ENCODE data around the gene CD9. TPM values are rescaled to one million over a fixed set of nuclear protein-coding genes. Genes with fewer than 3 reads are reported as not detected.
A peak's percentile ranks its signal among the peaks of the same experiment; 100 is the strongest.

Gene CD9
- total and polyA plus RNA-seq, 2 experiments from 2014 or later, result 14.7 to 15.8 TPM

- Histone ChIP-seq H3K4me1 (ENCODE audit: low read depth) (peaks cover 4% of the 10 kb centered on the region), H3K4me3 (peak overlapping the region; percentile 41), H3K27me3 (peaks cover 7% of the 10 kb centered on the region), H3K27ac (no peak overlapping the region), H3K36me3 (no peaks in the 10 kb centered on the region), H3K9me3 (ENCODE audit: low read depth) (no peaks in the 10 kb centered on the region)
- TF ChIP-seq, protein P1, sequence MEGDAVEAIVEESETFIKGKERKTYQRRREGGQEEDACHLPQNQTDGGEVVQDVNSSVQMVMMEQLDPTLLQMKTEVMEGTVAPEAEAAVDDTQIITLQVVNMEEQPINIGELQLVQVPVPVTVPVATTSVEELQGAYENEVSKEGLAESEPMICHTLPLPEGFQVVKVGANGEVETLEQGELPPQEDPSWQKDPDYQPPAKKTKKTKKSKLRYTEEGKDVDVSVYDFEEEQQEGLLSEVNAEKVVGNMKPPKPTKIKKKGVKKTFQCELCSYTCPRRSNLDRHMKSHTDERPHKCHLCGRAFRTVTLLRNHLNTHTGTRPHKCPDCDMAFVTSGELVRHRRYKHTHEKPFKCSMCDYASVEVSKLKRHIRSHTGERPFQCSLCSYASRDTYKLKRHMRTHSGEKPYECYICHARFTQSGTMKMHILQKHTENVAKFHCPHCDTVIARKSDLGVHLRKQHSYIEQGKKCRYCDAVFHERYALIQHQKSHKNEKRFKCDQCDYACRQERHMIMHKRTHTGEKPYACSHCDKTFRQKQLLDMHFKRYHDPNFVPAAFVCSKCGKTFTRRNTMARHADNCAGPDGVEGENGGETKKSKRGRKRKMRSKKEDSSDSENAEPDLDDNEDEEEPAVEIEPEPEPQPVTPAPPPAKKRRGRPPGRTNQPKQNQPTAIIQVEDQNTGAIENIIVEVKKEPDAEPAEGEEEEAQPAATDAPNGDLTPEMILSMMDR (IDR thresholded peaks at IDR 0.05; ENCODE audit: low read depth, low read length), result peak; percentile 47
- DNase-seq (ENCODE audit: low read depth in 1 of 2, low spot score in 1 of 2), result peak; percentile 87 to 89
Observed at GRCh38 chr12:6278439-6279255, 78.4 kb downstream of the CD9 start.

DNA sequence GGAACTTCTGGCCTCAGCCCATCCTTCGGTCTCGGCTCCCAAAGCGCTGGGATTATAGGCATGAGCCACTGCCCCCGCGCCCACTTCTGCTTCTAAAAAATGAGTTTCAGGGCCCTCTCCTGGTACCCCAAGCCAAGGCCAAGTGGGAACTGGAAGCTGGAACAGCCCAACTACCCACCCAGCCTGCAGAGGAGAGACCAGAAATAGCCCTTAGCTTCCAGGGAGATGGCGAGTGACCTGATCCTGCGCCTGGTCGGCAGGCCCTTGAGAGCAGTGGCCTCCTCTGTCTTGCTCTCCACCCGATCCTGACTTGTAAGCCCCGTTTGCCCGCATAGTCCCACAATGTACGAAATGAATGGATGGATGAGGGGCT lies 79.0 kb downstream of the CD9 start:
- no peak overlapping the region for H3K27ac ChIP-seq

GRCh38 chr12:6279631-6280030 lies 79.4 kb downstream of the CD9 start:
- Histone ChIP-seq H3K9me3 (ENCODE audit: low read depth) (no peaks in the 10 kb centered on the region), H3K27me3 (peaks cover 7% of the 10 kb centered on the region), H3K27ac (no peak overlapping the region), H3K4me3 (no peak overlapping the region), H3K36me3 (no peaks in the 10 kb centered on the region), H3K4me1 (ENCODE audit: low read depth) (peaks cover 4% of the 10 kb centered on the region)
- TF ChIP-seq, protein P1 (IDR thresholded peaks at IDR 0.05; ENCODE audit: low read depth, low read length), result no peak
- DNase-seq (ENCODE audit: low read depth in 1 of 2, low spot score in 1 of 2), result no peak

More for the DNA sequence above, 79.0 kb downstream of the CD9 start:
- DNase-seq (ENCODE audit: low read depth in 1 of 2, low spot score in 1 of 2), result no peak
- no peaks in the 10 kb centered on the region for H3K9me3 ChIP-seq (ENCODE audit: low read depth)
- peaks cover 7% of the 10 kb centered on the region for H3K27me3 ChIP-seq
- no peak overlapping the region for H3K4me3 ChIP-seq
- H3K4me1 ChIP-seq (ENCODE audit: low read depth), result peaks cover 4% of the 10 kb centered on the region
- TF ChIP-seq, protein P1 (IDR thresholded peaks at IDR 0.05; ENCODE audit: low read depth, low read length), result no peak
- no peaks in the 10 kb centered on the region for H3K36me3 ChIP-seq

DNA sequence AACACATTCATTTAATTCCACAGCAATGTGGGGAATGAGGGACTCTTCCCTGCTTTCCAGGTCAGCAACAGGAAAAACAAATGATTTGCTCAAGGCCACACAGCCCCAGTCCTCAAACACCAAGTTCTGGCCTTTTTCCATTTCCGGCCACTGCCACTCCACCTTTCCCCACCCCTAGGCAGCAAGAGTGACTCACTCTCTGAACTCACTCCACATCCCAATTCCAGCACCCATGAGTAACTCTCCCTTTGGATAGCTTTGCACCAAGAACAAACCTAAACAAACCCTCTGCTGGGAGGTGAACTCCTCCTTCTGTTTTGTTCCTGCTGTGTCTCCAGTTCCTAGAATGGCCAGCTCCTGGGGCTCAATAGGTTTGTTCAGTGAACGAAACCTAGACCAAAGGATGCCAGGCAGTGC lies 79.9 kb downstream of the CD9 start:
- H3K4me3 ChIP-seq, result no peak overlapping the region
- H3K27ac ChIP-seq, result no peak overlapping the region
- H3K36me3 ChIP-seq, result no peaks in the 10 kb centered on the region
- H3K4me1 ChIP-seq (ENCODE audit: low read depth), result peaks cover 4% of the 10 kb centered on the region
- TF ChIP-seq, protein P1 (IDR thresholded peaks at IDR 0.05; ENCODE audit: low read depth, low read length), result no peak
- DNase-seq (ENCODE audit: low read depth in 1 of 2, low spot score in 1 of 2), result peak in 1 of 2 donors; percentile 90
- H3K9me3 ChIP-seq (ENCODE audit: low read depth), result no peaks in the 10 kb centered on the region
- peaks cover 7% of the 10 kb centered on the region for H3K27me3 ChIP-seq

GRCh38 chr12:6280672-6281071 lies 80.5 kb downstream of the CD9 start:
- Histone ChIP-seq H3K9me3 (ENCODE audit: low read depth) (no peaks in the 10 kb centered on the region), H3K36me3 (no peaks in the 10 kb centered on the region), H3K4me1 (ENCODE audit: low read depth) (peaks cover 4% of the 10 kb centered on the region), H3K27me3 (peaks cover 7% of the 10 kb centered on the region), H3K4me3 (no peak overlapping the region), H3K27ac (no peak overlapping the region)
- no peak for DNase-seq (ENCODE audit: low read depth in 1 of 2, low spot score in 1 of 2)
- TF ChIP-seq, protein P1 (IDR thresholded peaks at IDR 0.05; ENCODE audit: low read depth, low read length), result no peak

All from cardiac muscle cell (in vitro differentiated cells and primary cell).